Activated CD8-positive, alpha-beta memory T cell treated with anti-CD3 and anti-CD28 coated beads, Interleukin-2, amount 50 U/mL, for 24 hours (primary cell): ENCODE data around the gene NUP160.
"Not testable (repeated sequence)": the region's sequence is repeated elsewhere in the genome, so short reads cannot be mapped to it uniquely, and the experiment has no call there.

Experiments used
- DNase-seq: peaks from one replicate; pipeline ENCODE4 v3.0.0-alpha.2; 2020; ENCODE audit errors: extremely low read depth

Gene NUP160

DNA sequence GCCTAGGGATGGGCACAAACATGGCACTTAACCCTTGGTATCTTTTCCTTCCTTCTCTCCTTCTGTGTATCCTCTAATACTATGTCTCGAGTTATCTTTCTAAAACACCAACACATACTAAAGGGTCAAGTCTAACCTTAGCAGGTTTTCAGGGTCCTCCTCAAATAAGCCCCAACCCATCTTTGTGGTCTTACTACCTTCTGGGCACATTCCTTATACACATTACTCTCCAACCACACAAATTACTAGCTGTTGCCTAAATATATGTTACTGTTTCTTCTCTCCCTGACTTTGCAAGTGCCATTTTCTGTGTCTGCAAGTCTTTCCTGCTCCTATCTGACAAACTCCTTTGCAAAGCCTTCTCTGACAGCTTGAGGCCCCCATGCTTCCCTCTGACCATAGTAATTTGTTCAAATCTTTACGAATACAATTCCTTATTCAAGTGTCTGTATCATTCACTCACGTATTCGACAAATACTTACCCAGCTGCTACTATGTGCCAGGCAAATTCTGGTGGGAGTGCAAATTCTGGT lies 15.8 kb upstream of the NUP160 start:
- DNase-seq, result no peak

DNA sequence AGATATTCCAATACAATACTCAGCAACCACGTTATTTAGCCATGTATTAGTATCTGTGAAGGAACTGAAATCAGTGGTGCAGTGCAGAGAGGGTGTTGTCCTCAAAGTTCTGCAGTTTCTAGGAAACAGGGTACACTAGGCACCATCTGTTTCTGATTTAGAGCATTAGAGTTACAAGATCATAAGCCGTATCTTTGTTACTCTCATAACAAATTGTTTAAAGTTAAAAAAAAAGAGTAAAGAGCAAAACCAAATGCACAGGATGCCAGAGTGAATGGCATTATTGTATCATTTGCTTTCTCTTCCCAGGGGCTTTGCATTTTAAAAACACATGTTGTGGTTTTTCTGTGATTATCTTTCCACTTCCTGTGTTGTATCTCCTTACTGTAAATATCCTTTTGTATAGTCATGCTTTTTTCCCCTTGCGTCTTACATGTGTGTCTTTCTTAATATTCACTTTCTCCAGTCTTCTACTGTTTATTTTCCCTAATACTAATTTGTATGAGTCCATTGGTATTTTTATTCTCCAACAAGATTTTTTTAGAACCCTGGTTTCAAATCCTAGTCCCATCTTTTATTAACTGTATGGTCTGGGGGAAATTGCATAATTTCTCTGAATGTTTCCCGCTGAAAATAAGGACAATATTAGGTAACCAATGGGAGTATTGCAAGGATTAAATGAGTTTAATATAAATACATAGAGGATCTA lies 15.2 kb upstream of the NUP160 start:
- no peak for DNase-seq

DNA sequence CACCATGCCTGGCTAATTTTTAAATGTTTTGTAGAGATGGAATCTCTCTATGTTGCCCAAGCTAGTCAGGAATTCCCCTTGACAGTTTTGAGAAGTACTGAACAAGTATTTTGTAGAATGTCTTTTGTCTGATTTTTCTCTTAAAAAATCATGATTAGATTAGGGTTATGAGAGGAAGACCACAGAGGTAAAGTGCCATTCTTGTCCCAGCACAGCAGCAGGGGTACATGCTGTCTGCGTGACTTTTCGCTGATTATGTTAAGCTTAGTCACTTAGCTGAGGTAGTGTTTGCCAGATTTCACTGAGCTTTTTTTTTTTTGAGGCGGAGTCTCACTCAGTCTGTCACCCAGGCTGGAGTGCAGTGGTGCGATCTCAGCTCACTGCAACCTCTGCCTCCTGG lies 13.6 kb upstream of the NUP160 start:
- no peak for DNase-seq

DNA sequence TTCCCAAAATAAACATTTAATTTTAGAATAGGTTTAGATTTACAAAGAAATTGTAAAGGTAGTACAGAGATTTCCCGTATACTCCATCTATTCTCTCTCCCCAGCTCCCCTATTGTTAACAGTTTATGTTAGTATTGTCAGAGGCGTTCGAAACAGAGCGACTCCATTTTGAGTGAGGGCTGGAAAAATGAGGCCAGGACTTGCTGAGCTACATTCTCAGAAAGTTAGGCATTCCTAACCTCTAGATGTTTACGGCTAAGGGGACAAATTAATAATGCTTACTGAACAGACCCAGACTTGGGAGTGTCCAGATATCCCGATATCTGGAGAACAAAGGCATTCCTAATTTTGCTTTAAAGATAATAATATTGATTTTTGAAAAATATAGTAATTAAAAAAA lies 12.4 kb upstream of the NUP160 start:
- DNase-seq, result no peak

- no peak for DNase-seq
Observed at GRCh38 chr11:47857892-47858543, 9.9 kb upstream of the NUP160 start.

GRCh38 chr11:47857485-47857884 lies 9.3 kb upstream of the NUP160 start:
- DNase-seq, result no peak

- DNase-seq, result no peak
Observed at GRCh38 chr11:47856186-47856585, 8.0 kb upstream of the NUP160 start.

DNA sequence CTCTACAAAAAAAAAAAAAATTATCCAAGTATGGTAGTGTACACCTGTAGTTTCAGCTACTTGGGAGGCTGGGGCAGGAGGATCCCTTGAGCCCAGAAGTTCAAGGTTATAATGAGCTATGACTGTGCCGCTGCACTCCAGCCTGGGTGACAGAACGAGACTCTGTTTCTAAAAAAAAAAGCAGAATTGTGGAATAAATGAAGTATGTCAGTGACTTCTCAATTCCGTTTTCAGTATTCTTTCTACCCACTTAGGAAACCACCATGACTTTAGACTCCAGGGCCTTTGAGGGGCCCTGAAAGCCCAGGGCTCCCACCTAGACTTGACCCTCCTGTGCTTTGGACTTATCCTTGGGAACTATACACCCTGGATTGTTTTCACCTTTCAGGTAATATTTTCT lies 6.5 kb upstream of the NUP160 start:
- DNase-seq, result no peak

GRCh38 chr11:47852053-47852452 lies 3.9 kb upstream of the NUP160 start:
- DNase-seq, result no peak

GRCh38 chr11:47850337-47850736 lies 2.2 kb upstream of the NUP160 start:
- DNase-seq, result no peak

DNA sequence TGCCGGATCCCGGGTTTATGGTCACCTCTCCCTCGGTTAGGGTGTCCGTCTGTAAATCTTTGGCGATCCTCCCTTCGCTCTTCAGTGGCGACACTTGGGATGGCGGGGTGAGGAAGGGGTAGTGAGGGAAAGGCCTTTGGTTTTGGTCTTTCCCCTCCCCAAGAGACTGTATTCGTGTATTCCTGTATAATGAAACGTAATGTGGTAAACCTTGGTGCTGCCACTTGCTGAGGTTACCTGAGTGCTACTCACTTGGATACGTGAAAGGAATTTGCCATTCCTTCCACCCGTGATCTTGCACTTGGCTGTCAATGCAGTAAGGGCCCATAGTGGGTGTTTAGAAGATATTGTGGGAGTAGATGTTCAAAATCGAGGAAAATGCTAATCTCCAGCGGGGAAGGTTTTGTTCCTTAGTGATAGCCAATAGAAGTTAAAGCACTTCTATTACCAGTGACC lies 578 bp upstream of the NUP160 start:
- no peak for DNase-seq

DNA sequence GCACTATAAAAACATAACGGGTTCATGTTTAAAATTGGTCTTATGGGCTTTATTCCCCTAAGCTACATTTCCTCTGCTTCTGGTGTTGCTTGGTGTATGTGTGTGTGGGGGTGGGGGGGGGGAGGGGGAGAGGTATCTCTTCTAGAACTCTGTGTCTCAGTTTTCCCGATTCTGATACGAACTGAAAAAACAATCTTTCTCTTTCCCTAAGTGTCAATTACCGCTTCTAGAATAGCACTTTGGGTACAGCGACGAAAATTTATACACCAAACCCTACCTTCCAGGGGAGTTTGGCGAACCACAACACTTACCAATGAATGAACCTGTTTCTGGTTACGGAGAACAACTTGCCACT lies 636 bp downstream of the NUP160 start:
- no peak for DNase-seq

GRCh38 chr11:47846998-47847397 lies 1.2 kb downstream of the NUP160 start:
- DNase-seq, result no peak

- DNase-seq, result no peak
Observed at GRCh38 chr11:47843361-47844055, 4.6 kb downstream of the NUP160 start.

- DNase-seq, result no peak
Observed at GRCh38 chr11:47842749-47843148, 5.4 kb downstream of the NUP160 start.

- no peak for DNase-seq
Observed at GRCh38 chr11:47837929-47838328, 10.2 kb downstream of the NUP160 start.

DNA sequence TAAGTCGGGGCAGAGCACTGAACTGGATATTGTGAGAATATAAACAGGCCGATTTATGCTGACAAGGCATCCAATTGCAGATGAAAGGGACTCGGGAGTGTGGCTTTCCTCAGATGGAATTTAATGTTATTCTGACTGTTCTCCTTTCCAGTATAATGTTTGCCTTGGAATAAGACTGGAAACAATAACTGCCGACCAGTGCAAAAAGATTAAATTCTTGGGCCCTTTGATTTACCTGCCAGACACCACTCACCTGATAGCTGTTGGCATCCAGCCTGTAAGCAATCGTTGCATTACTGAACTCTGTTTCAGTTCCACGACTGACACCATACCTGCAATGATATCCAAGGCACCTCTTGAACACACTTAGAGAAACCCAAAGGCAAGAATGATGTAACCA lies 10.9 kb downstream of the NUP160 start:
- no peak for DNase-seq

DNA sequence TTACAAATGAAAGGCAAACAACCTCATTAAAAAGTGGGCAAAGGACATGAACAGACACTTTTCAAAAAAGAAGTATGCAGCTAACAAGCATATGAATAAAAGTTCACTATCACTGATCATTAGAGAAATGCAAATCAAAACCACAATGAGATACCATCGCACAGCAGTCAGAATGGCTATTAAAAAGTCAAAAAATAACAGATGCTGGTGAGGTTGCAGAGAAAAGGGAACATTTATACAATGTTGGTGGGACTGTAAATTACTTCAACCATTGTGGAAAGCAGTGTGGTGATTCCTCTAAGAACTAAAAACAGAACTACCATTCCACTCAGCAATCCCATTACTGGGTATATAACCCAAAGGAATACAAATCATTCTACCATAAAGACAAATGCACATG lies 18.1 kb downstream of the NUP160 start:
- DNase-seq, result not testable (repeated sequence)

- DNase-seq, result no peak
Observed at GRCh38 chr11:47828284-47828683, 19.9 kb downstream of the NUP160 start.

- not testable (repeated sequence) for DNase-seq
Observed at GRCh38 chr11:47822664-47823063, 25.5 kb downstream of the NUP160 start.

- no peak for DNase-seq
Observed at GRCh38 chr11:47819743-47820142, 28.4 kb downstream of the NUP160 start.

DNA sequence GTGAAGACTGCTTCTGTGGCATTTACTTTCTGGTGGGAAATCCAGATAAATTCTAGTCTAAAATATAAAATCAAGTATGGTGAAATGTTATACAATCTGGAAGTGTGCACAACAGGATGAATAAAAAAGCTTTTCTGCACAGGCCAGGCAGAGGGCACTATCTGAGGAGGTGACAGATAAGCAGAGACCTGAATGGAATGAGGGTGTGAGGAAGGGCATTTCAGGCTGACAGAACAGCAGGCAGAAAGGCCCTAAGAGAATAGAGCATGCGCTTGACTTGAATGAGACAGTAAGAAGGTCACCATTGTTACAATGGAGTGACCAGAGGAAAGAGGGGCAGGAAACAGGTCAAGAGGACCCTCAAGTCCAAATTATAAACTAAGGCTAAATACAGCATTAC lies 47.4 kb downstream of the NUP160 start:
- no peak for DNase-seq

DNA sequence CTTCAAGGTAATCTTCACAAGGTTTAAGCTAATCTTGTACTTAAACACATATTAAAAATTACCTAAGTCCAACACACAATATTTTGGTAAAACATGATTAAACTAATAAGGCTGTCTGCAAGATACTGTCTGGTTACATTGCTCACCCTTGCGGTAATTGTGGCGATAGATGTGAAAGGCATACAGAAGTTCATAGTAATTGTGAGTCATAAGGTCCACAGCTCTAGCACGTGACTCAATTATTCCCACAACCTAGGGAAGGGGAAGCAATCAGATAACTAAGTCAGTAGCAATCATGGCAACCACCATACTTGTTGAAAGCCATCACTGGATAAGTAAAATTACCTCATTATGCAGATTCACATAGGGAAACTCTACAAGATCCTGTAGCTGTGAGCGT lies 50.5 kb downstream of the NUP160 start:
- DNase-seq, result peak; percentile 23
